Measurements from ENCODE around the gene KIF6.

GRCh38 chr6:39653612-39654011 lies 71.6 kb downstream of the KIF6 start:
- TF ChIP-seq CTCF (IDR thresholded peaks at IDR 0.05; ENCODE audit: insufficient read depth, low read depth, low read length) = no peak
- TF ChIP-seq EZH2 (IDR thresholded peaks at IDR 0.05; ENCODE audit: insufficient read depth, low read length) = no peak
